Activated naive CD8-positive, alpha-beta T cell (primary cell): Measurements from ENCODE around the gene JSRP1.

Source experiments
- H3K27ac Mint-ChIP-seq: one replicate; pipeline ENCODE4 v1.8.0; 2021; ENCODE audit warnings: mixed read lengths
- H3K27me3 Mint-ChIP-seq: one replicate; pipeline ENCODE4 v1.8.0; 2021; ENCODE audit warnings: mixed read lengths
- H3K36me3 Mint-ChIP-seq: one replicate; pipeline ENCODE4 v1.8.0; 2021; ENCODE audit warnings: mixed read lengths
- H3K4me1 Mint-ChIP-seq: one replicate; pipeline ENCODE4 v1.8.0; 2021; ENCODE audit warnings: low read depth, mixed read lengths
- H3K4me3 Mint-ChIP-seq: one replicate; pipeline ENCODE4 v1.8.0; 2021; ENCODE audit warnings: mild to moderate bottlenecking, mixed read lengths
- H3K9me3 Mint-ChIP-seq: one replicate; pipeline ENCODE4 v1.8.0; 2021; ENCODE audit warnings: low read depth, mixed read lengths

JSRP1 gene

GRCh38 chr19:2247433-2248101, 8.7 kb downstream of the JSRP1 start:
- Mint-ChIP-seq H3K27me3 (no peaks in the 10 kb centered on the region), H3K4me1 (peaks cover 6% of the 10 kb centered on the region), H3K4me3 (no peak overlapping the region), H3K9me3 (no peaks in the 10 kb centered on the region), H3K36me3 (no peaks in the 10 kb centered on the region), H3K27ac (no peak overlapping the region)

DNA sequence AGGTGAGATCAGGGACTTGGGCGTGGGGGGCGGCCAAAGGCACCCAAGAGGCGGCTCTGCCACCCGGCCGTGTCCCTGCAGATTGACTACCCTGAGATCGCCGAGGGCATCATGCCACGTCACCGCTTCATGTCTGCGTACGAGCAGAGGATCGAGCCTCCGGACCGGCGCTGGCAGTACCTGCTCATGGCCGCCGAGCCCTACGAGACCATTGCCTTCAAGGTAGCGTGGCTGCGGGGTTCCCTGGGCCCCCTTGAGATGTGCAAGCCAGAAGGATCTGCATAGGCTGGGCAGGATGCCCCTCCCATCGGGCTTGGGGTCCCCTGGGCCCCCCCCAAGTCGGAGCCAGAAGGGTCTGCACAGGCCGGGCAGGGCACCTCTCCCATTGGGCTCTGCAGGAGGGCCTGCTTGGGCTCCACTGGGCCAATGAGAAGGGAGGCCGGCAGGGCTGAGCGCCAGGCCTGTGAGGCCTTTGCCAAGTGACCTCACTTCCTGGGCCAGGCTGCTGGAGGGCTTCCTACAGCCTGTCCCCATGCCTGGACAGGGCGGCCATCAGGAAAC, 9.3 kb downstream of the JSRP1 start:
- no peak overlapping the region for H3K4me3 Mint-ChIP-seq
- no peaks in the 10 kb centered on the region for H3K9me3 Mint-ChIP-seq
- H3K4me1 Mint-ChIP-seq, result peaks cover 11% of the 10 kb centered on the region
- H3K27me3 Mint-ChIP-seq, result no peaks in the 10 kb centered on the region
- H3K27ac Mint-ChIP-seq, result no peak overlapping the region
- H3K36me3 Mint-ChIP-seq, result no peaks in the 10 kb centered on the region

GRCh38 chr19:2246014-2246620, 10.1 kb downstream of the JSRP1 start:
- Mint-ChIP-seq H3K27ac (no peak overlapping the region), H3K36me3 (no peaks in the 10 kb centered on the region), H3K9me3 (no peaks in the 10 kb centered on the region), H3K4me1 (peaks cover 18% of the 10 kb centered on the region), H3K27me3 (no peaks in the 10 kb centered on the region), H3K4me3 (no peak overlapping the region)

DNA sequence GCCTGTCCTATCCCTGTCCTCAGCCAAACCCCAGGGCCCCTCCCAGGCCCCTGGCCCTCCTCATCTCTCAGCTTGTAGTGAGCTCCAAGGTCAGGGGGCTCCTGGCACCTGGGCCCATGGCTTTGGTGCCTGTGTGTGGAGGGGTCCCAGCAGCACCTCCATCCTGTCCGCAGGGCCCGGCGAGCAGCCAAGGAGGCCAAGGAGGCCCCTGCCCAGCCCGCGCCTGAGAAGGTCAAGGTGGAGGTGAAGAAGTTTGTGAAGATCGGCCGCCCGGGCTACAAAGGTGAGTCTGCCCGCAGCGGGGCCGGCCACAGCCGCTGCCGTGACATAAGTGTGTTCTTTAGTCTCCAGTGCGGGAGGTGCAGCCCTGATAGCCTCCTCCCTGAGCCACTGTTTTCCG, 10.9 kb downstream of the JSRP1 start:
- Mint-ChIP-seq H3K27me3 (no peaks in the 10 kb centered on the region), H3K4me1 (peaks cover 27% of the 10 kb centered on the region), H3K36me3 (no peaks in the 10 kb centered on the region), H3K4me3 (no peak overlapping the region), H3K27ac (no peak overlapping the region), H3K9me3 (no peaks in the 10 kb centered on the region)

DNA sequence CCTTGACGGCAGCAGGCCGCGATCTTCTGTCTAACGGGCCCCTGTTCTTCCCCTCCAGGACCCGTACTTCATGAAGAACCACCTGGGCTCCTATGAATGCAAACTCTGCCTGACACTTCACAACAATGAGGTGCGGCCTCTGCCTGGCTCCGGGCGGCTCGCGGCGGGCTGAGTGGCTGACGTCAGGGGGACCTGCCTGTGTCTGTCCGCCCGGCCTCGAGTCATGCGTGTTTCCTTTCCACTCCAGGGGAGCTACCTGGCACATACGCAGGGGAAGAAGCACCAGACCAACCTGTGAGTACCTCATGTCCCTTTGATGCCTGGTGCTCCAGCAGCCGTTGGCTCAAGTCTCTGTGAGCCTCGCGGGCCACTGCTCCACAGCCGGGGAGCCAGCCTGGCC, 11.7 kb downstream of the JSRP1 start:
- Mint-ChIP-seq H3K4me1 (peaks cover 31% of the 10 kb centered on the region), H3K4me3 (no peak overlapping the region), H3K36me3 (peaks cover 4% of the 10 kb centered on the region), H3K27ac (no peak overlapping the region), H3K9me3 (no peaks in the 10 kb centered on the region), H3K27me3 (no peaks in the 10 kb centered on the region)

DNA sequence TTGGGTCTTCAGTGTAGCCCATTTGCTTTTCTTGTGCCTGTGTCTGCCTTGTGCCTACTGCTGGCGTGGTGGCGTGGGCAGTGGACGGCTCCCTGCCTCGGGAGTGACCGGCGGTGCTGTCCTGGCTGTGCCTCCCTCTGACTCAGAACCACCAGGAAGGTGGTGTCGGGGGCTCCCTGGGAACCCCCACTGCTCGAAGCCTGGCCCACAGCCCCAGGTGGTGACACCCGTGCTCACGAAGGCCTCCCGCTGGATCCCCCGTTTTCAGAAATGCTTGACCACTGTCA, 12.1 kb downstream of the JSRP1 start:
- peaks cover 35% of the 10 kb centered on the region for H3K4me1 Mint-ChIP-seq
- no peaks in the 10 kb centered on the region for H3K9me3 Mint-ChIP-seq
- no peak overlapping the region for H3K4me3 Mint-ChIP-seq
- H3K27me3 Mint-ChIP-seq, result no peaks in the 10 kb centered on the region
- no peak overlapping the region for H3K27ac Mint-ChIP-seq
- peaks cover 6% of the 10 kb centered on the region for H3K36me3 Mint-ChIP-seq

GRCh38 chr19:2243274-2244124, 12.7 kb downstream of the JSRP1 start:
- Mint-ChIP-seq H3K9me3 (no peaks in the 10 kb centered on the region), H3K4me3 (no peak overlapping the region), H3K27ac (no peak overlapping the region), H3K36me3 (peaks cover 7% of the 10 kb centered on the region), H3K4me1 (peaks cover 41% of the 10 kb centered on the region), H3K27me3 (no peaks in the 10 kb centered on the region)

DNA sequence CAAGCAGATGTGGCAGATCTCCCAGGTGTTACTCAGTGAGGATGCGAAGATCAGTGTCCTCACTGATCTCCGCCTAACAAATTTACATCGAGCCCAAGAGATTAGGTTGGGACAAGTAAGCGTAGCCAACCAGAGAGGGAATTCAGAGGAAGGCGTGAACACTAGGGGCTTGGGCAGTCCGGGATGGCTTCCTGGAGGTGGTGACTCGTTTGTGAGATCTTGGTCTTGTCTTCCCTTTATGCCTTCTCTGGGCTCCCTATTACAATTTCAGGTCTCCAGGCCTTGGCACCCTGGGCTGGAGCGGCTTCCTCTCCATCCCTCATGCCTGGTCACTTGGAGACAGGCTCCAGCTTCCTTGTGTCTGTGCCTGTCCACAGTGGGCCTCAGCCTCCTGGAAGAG, 13.4 kb downstream of the JSRP1 start:
- no peaks in the 10 kb centered on the region for H3K27me3 Mint-ChIP-seq
- H3K4me1 Mint-ChIP-seq, result peaks cover 47% of the 10 kb centered on the region
- H3K9me3 Mint-ChIP-seq, result no peaks in the 10 kb centered on the region
- H3K36me3 Mint-ChIP-seq, result peaks cover 10% of the 10 kb centered on the region
- H3K4me3 Mint-ChIP-seq, result no peak overlapping the region
- H3K27ac Mint-ChIP-seq, result no peak overlapping the region

DNA sequence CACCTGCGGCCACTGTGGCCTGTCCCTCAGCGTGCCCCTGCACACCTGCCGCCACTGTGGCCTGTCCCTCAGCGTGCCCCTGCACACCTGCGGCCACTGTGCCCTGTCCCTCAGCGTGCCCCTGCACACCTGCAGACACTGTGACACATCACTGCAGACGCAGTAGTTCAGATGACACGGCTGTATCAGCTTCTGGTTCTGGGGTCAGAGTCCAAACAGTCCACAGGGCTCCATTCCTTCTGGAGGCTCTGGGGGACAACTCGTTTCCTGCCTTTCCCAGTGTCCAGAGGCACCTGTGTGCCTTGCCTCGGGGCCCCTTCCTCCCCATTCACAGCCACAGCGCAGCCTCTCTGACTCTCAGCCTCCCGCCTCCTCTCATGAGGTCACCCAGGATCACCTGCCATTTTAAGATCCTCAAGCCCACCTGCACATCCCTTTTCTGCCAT, 14.1 kb downstream of the JSRP1 start:
- peaks cover 10% of the 10 kb centered on the region for H3K36me3 Mint-ChIP-seq
- H3K4me1 Mint-ChIP-seq, result peaks cover 52% of the 10 kb centered on the region
- H3K27ac Mint-ChIP-seq, result no peak overlapping the region
- peak overlapping the region; percentile 38 for H3K4me3 Mint-ChIP-seq
- no peaks in the 10 kb centered on the region for H3K27me3 Mint-ChIP-seq
- H3K9me3 Mint-ChIP-seq, result no peaks in the 10 kb centered on the region

DNA sequence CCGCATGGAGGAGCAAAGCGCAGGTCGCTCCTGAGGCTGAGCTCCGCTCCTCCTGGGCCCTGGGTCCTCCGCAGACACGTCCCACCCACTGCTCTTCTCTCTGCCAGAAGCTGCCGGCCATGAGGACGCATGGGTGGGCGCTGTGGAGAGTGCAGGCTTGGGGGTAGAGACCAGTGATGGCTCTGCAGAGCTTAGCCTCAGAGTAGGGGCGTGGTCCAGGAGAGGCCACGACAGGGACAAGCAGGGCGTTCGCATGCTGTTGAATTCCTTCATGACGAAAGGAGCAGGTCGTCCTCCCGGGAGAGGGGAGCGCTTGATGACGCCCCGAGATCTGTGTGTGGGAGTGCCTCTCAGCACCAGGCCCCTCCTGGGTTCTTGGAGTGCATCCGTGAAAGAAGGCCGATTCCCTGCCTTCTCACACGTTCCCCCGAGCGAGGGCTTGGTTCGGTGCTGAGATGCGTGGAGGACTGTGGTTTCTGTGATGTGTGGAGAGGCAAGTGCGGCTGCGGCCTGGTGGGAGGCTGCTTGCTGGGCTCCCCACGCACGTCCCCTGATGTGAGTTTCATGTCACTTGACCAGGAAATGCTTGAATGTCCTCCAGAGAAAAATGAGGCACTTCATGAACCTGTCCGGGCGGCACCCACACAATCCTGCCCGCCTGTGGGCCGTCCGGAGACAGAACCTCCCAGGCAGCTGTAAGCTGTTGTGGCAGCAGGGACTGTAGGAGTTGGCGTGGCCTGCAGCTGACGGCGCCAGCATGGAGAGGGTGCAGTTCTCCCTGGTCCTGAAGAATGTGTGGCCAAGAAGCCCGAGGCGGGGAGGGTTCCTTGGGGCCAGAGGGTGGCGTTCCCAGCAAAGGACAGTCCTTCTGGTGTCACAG, 15.1 kb downstream of the JSRP1 start:
- Mint-ChIP-seq H3K4me1 (peaks cover 57% of the 10 kb centered on the region), H3K36me3 (peaks cover 12% of the 10 kb centered on the region), H3K27me3 (no peaks in the 10 kb centered on the region), H3K4me3 (peak overlapping the region; percentile 99), H3K27ac (peak overlapping the region; percentile 58), H3K9me3 (no peaks in the 10 kb centered on the region)

DNA sequence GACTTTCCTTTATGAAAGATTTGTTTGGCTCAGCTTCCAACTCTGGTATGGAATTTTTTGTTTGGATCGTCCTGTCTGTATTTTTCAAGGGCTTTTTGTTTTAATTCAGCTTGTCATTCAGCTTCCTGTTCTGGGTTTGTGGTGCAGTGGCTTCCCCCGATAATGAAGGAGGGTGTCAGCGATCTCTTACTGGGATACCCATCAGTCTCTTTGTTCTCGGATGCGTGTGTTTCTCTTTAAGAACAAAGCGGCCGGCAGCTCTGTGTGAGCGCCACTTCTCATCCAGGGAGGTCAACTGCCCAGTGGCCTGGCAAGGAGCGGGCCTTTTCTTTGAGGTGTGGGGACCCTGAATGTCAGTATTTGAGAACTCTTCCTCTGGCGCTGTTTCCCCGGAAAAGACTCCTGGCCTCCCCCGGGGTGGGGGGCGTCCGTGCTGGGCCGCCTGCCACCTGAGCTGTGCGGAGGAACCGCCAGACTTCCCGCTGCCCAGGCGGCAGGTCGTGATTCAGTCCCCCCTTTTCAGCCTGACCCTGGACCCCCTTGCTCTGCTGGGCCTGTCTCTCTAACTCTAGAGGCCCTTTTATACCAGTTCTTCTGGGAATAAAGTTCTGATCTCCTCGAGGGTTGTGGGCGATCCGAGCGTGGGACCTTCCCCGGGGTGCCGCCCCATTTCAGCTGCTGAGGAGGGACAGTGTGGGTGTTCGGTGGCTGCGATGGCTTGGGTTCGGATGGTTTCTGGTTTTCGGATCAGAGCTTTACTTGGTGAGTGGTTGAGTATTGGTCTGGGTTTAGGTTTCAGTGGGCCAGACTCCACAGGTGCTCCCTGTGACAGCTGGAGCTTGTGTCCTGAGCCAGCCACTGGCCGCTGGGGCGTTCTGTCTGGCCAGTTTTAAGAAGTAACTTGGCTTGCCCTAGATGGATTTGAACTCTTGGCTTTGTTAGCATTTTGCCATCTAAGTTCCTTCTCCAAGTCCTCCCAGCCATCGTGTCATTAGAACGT, 16.1 kb downstream of the JSRP1 start:
- peaks cover 59% of the 10 kb centered on the region for H3K4me1 Mint-ChIP-seq
- H3K36me3 Mint-ChIP-seq, result peaks cover 12% of the 10 kb centered on the region
- H3K27me3 Mint-ChIP-seq, result no peaks in the 10 kb centered on the region
- peak overlapping the region; percentile 93 for H3K27ac Mint-ChIP-seq
- H3K4me3 Mint-ChIP-seq, result peak overlapping the region; percentile 99
- no peaks in the 10 kb centered on the region for H3K9me3 Mint-ChIP-seq

- Mint-ChIP-seq H3K36me3 (peaks cover 12% of the 10 kb centered on the region), H3K27me3 (no peaks in the 10 kb centered on the region), H3K27ac (peak overlapping the region; percentile 93), H3K4me1 (peaks cover 65% of the 10 kb centered on the region), H3K9me3 (no peaks in the 10 kb centered on the region), H3K4me3 (peak overlapping the region; percentile 99)
Observed at GRCh38 chr19:2239173-2239572, 17.0 kb downstream of the JSRP1 start.

DNA sequence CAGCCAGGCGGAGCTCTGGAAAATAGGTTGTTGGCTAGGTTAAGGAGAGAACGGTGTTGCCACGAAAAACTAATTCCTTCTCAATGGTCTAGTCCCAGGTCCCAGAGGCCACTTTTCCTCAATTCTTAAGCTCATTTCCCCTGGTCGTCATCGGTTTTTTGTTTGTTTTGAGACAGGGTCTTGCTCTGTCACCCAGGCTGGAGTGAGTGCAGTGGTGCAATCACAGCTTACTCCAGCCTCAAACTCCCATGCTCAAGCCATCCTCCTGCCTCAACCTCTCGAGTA, 18.4 kb downstream of the JSRP1 start:
- Mint-ChIP-seq H3K4me3 (peak overlapping the region; percentile 99), H3K27me3 (no peaks in the 10 kb centered on the region), H3K27ac (peak overlapping the region; percentile 93), H3K4me1 (peaks cover 68% of the 10 kb centered on the region), H3K36me3 (peaks cover 12% of the 10 kb centered on the region), H3K9me3 (no peaks in the 10 kb centered on the region)
